K562 (cell line): ENCODE data around the gene MDN1. TPM values are rescaled to one million over a fixed set of nuclear protein-coding genes. Genes with fewer than 3 reads are reported as not detected.
A peak's percentile ranks its signal among the peaks of the same experiment; 100 is the strongest.

Source experiments
- GTF2E2 ChIP-seq: fragments of 200-800 bp; sonication (Bioruptor generic); IDR thresholded peaks from 2 replicates; pipeline ENCODE4 v1.6.1; 2016; ENCODE audit warnings: missing genetic modification characterization, missing compliant biosample characterization
- PHB2 ChIP-seq: fragments of 450-650 bp; IDR thresholded peaks from 2 replicates; pipeline ENCODE4 v1.6.1; 2017; ENCODE audit warnings: low read depth
- RBM17 ChIP-seq: fragments of 200-400 bp; formaldehyde crosslinking; IDR thresholded peaks from 2 replicates; pipeline ENCODE4 v1.6.1; 2017; ENCODE audit warnings: low read depth, mild to moderate bottlenecking, low read length, borderline replicate concordance
- RCOR1 ChIP-seq, 2 experiments: IDR thresholded peaks; 2 replicates each; pipeline ENCODE4 v1.6.1; 2012; ENCODE audit warnings: low read depth in 2 of 2, low read length in 2 of 2, borderline replicate concordance in 1 of 2, improper control_type of control experiment in 1 of 2
- SIRT6 ChIP-seq: IDR thresholded peaks from one replicate; pipeline ENCODE4 v1.6.1; 2012; ENCODE audit warnings: low read depth, mild to moderate bottlenecking, control low read depth, inconsistent platforms, low read length, moderate library complexity
- SRSF7 ChIP-seq: fragments of 200-400 bp; formaldehyde crosslinking; optimal IDR thresholded peaks from 2 replicates; pipeline ENCODE3; 2017; ENCODE audit warnings: mild to moderate bottlenecking, low read depth, low read length
- TBL1XR1 ChIP-seq, 2 experiments: IDR thresholded peaks; 2 replicates each; pipeline ENCODE4 v1.6.1; 2012; ENCODE audit warnings: improper control_type of control experiment in 2 of 2, low read length in 2 of 2, mild to moderate bottlenecking in 1 of 2
- ZNF274 ChIP-seq: IDR thresholded peaks from 2 replicates; pipeline ENCODE4 v1.6.1; 2011; ENCODE audit warnings: low read depth, mild to moderate bottlenecking, low read length, moderate library complexity, borderline replicate concordance
- ZNF445 ChIP-seq: fragments of 250-450 bp; sonication (Bioruptor Pico); IDR thresholded peaks from 2 replicates; pipeline ENCODE4 v1.4.0; 2020; ENCODE audit warnings: low read depth, mild to moderate bottlenecking, moderate library complexity
- polyA plus RNA-seq, 8 experiments: library from polyadenylated mRNA; depleted of rRNA in 4 of 8; stranded (reverse) in 5 of 8; unstranded in 3 of 8; fragments of >200 nt; fragmentation: Nextera tagmentation in 2 of 8; fragmentation: Illumina TruSeq in 1 of 8; extraction: Ambion mirVana in 2 of 8; extraction: Trizol in 1 of 8; gene quantifications; 2 replicates each; pipeline versions ENCODE4 v1.2.1 to v1.2.3, GENCODE V29; 2011 to 2014; ENCODE audit warnings: inconsistent platforms in 1 of 8, missing spikeins in 1 of 8
- total RNA-seq, 7 experiments: library from RNA; depleted of rRNA in 6 of 7; stranded (reverse); fragments of >200 nt in 6 of 7; fragmentation: Illumina TruSeq in 2 of 7; extraction: Trizol in 2 of 7; gene quantifications; 2 replicates each; pipeline versions ENCODE4 v1.2.1 to v1.2.3, GENCODE V29; 2011 to 2021; ENCODE audit warnings: low replicate concordance in 1 of 7
- TF ChIP-seq, protein P1 (sequence below): sonication (generic); formaldehyde crosslinking; IDR thresholded peaks from 2 replicates; pipeline ENCODE4 v1.9.0; 2022; ENCODE audit warnings: mild to moderate bottlenecking, missing genetic modification reagents
- TF ChIP-seq, protein P2 (sequence below): fragments of 150-350 bp; IDR thresholded peaks from 2 replicates; pipeline ENCODE4 v1.6.1; 2014; ENCODE audit warnings: low read depth, mild to moderate bottlenecking, low read length, borderline replicate concordance
- TF ChIP-seq, protein P3 (sequence below): fragments of 200-400 bp; formaldehyde crosslinking; IDR thresholded peaks from 2 replicates; pipeline ENCODE4 v1.6.1; 2017; ENCODE audit warnings: mild to moderate bottlenecking, low read depth, low read length, moderate library complexity
- TF ChIP-seq, protein P4 (sequence below): fragments of 450-650 bp; formaldehyde crosslinking; IDR thresholded peaks from 2 replicates; pipeline ENCODE4 v1.4.0; 2020; ENCODE audit warnings: mild to moderate bottlenecking, mixed read lengths
- TF ChIP-seq, protein P5 (sequence below): fragments of 450-650 bp; IDR thresholded peaks from 2 replicates; pipeline ENCODE4 v1.6.1; 2017; ENCODE audit warnings: antibody characterized with exemption, mild to moderate bottlenecking

The MDN1 gene
- total and polyA plus RNA-seq, 9 of the 15 experiments (the other 6 are each of a cell fraction or from before 2014, with no cell fraction given) = 25.6 to 93.6 (median 43.0) TPM

DNA sequence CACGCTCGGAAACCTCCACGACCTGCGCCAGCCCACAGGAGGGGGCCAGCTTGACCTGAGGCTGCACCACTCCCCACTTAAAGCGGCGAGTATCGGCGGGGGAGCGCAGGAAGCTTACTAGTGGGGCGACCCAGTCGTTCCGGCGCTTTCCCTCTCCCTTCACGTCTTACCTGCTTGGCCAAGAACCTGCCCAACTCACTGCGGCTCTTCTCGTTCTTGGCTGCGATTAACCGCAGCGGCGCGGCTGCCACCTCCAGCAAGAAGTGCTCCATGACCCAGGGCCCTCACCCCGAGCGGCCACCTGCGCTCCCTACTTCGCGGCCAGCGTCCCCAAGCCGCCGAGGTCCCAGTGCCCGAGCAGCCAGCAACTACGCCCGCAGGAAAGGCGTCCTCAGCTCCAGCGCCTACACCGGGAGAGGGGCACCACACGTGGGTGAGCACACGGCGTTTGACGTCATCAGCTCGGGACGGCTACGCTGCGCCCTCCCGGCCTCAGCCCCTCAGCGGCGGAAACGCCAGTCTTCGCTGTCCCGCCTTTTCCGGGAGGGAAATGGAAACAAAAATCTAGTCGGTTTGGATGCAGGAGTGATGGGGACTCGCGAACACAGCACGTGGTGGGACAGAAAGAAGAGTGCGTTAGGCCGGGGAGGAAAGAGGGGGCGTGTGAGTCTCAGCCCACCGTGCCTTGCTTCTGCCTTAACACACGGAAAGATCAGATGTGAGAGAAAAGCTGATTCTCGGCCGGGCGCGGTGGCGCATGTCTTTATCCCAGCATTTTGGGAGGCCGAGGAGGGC, at the start of gene MDN1 (continued):
- TF ChIP-seq, protein P1, sequence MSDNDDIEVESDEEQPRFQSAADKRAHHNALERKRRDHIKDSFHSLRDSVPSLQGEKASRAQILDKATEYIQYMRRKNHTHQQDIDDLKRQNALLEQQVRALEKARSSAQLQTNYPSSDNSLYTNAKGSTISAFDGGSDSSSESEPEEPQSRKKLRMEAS (CRISPR knock-in tag) = peak; percentile 99
- TF ChIP-seq SIRT6 = no peak
- 0 out of 4 replicates have a peak, but pooled peaks have one; percentile 16 to 34 for TF ChIP-seq TBL1XR1 (IDR thresholded peaks at IDR 0.05; ENCODE audit: low read length in 2 of 2)
- TF ChIP-seq, protein P2, sequence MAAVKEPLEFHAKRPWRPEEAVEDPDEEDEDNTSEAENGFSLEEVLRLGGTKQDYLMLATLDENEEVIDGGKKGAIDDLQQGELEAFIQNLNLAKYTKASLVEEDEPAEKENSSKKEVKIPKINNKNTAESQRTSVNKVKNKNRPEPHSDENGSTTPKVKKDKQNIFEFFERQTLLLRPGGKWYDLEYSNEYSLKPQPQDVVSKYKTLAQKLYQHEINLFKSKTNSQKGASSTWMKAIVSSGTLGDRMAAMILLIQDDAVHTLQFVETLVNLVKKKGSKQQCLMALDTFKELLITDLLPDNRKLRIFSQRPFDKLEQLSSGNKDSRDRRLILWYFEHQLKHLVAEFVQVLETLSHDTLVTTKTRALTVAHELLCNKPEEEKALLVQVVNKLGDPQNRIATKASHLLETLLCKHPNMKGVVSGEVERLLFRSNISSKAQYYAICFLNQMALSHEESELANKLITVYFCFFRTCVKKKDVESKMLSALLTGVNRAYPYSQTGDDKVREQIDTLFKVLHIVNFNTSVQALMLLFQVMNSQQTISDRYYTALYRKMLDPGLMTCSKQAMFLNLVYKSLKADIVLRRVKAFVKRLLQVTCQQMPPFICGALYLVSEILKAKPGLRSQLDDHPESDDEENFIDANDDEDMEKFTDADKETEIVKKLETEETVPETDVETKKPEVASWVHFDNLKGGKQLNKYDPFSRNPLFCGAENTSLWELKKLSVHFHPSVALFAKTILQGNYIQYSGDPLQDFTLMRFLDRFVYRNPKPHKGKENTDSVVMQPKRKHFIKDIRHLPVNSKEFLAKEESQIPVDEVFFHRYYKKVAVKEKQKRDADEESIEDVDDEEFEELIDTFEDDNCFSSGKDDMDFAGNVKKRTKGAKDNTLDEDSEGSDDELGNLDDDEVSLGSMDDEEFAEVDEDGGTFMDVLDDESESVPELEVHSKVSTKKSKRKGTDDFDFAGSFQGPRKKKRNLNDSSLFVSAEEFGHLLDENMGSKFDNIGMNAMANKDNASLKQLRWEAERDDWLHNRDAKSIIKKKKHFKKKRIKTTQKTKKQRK = no peak
- TF ChIP-seq RCOR1 (IDR thresholded peaks at IDR 0.05; ENCODE audit: borderline replicate concordance in 1 of 2, low read depth in 2 of 2, low read length in 2 of 2) = peak in 1 of 2 experiments; percentile 11; a peak in 1 of 4 replicates
- TF ChIP-seq PHB2 = no peak
- no peak for TF ChIP-seq RBM17
- TF ChIP-seq ZNF445 (CRISPR knock-in tag) = no peak
- no peak for TF ChIP-seq SRSF7
- TF ChIP-seq, protein P3, sequence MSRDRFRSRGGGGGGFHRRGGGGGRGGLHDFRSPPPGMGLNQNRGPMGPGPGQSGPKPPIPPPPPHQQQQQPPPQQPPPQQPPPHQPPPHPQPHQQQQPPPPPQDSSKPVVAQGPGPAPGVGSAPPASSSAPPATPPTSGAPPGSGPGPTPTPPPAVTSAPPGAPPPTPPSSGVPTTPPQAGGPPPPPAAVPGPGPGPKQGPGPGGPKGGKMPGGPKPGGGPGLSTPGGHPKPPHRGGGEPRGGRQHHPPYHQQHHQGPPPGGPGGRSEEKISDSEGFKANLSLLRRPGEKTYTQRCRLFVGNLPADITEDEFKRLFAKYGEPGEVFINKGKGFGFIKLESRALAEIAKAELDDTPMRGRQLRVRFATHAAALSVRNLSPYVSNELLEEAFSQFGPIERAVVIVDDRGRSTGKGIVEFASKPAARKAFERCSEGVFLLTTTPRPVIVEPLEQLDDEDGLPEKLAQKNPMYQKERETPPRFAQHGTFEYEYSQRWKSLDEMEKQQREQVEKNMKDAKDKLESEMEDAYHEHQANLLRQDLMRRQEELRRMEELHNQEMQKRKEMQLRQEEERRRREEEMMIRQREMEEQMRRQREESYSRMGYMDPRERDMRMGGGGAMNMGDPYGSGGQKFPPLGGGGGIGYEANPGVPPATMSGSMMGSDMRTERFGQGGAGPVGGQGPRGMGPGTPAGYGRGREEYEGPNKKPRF = no peak
- TF ChIP-seq, protein P4, sequence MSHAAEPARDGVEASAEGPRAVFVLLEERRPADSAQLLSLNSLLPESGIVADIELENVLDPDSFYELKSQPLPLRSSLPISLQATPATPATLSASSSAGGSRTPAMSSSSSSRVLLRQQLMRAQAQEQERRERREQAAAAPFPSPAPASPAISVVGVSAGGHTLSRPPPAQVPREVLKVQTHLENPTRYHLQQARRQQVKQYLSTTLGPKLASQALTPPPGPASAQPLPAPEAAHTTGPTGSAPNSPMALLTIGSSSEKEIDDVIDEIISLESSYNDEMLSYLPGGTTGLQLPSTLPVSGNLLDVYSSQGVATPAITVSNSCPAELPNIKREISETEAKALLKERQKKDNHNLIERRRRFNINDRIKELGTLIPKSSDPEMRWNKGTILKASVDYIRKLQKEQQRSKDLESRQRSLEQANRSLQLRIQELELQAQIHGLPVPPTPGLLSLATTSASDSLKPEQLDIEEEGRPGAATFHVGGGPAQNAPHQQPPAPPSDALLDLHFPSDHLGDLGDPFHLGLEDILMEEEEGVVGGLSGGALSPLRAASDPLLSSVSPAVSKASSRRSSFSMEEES (CRISPR knock-in tag) = no peak
- TF ChIP-seq GTF2E2 = peak; percentile 46
- TF ChIP-seq ZNF274 = no peak
- TF ChIP-seq, protein P5, sequence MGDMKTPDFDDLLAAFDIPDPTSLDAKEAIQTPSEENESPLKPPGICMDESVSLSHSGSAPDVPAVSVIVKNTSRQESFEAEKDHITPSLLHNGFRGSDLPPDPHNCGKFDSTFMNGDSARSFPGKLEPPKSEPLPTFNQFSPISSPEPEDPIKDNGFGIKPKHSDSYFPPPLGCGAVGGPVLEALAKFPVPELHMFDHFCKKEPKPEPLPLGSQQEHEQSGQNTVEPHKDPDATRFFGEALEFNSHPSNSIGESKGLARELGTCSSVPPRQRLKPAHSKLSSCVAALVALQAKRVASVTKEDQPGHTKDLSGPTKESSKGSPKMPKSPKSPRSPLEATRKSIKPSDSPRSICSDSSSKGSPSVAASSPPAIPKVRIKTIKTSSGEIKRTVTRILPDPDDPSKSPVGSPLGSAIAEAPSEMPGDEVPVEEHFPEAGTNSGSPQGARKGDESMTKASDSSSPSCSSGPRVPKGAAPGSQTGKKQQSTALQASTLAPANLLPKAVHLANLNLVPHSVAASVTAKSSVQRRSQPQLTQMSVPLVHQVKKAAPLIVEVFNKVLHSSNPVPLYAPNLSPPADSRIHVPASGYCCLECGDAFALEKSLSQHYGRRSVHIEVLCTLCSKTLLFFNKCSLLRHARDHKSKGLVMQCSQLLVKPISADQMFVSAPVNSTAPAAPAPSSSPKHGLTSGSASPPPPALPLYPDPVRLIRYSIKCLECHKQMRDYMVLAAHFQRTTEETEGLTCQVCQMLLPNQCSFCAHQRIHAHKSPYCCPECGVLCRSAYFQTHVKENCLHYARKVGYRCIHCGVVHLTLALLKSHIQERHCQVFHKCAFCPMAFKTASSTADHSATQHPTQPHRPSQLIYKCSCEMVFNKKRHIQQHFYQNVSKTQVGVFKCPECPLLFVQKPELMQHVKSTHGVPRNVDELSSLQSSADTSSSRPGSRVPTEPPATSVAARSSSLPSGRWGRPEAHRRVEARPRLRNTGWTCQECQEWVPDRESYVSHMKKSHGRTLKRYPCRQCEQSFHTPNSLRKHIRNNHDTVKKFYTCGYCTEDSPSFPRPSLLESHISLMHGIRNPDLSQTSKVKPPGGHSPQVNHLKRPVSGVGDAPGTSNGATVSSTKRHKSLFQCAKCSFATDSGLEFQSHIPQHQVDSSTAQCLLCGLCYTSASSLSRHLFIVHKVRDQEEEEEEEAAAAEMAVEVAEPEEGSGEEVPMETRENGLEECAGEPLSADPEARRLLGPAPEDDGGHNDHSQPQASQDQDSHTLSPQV = peak; percentile 67
